ENCODE results near the gene EIF3M. TPM values are rescaled to one million over a fixed set of nuclear protein-coding genes. Genes with fewer than 3 reads are reported as not detected.

Gene EIF3M
- total RNA-seq, 4 donors from 2014 or later: 207 to 584 (median 432) TPM

GRCh38 chr11:32567154-32567553, 16.5 kb upstream of the EIF3M start:
- no peaks in the 10 kb centered on the region for H3K4me1 ChIP-seq
- H3K36me3 ChIP-seq: no peaks in the 10 kb centered on the region
- H3K4me3 ChIP-seq: no peak overlapping the region
- TF ChIP-seq POLR2A (IDR thresholded peaks at IDR 0.05) (no peak), CTCF (IDR thresholded peaks at IDR 0.05) (no peak)
- no peak for DNase-seq
- peaks cover 0 to 22% (median 0%) of the 10 kb centered on the region in 4 donors for H3K27me3 ChIP-seq
- H3K9me3 ChIP-seq: no peaks in the 10 kb centered on the region
- intact Hi-C loops (cut with DNase I): no loop called here
- H3K27ac ChIP-seq: no peak overlapping the region
- WGBS, 2 donors: 82 to 92% methylated on average over 1 of the region's 1 CpG

- TF ChIP-seq POLR2A (IDR thresholded peaks at IDR 0.05) (no peak), CTCF (IDR thresholded peaks at IDR 0.05) (no peak)
- Histone ChIP-seq H3K4me3 (no peak overlapping the region), H3K27me3 (peaks cover 0 to 25% (median 0%) of the 10 kb centered on the region in 4 donors), H3K36me3 (no peaks in the 10 kb centered on the region), H3K4me1 (no peaks in the 10 kb centered on the region), H3K9me3 (no peaks in the 10 kb centered on the region), H3K27ac (no peak overlapping the region)
- intact Hi-C loops (cut with DNase I): no loop called here
- DNase-seq: no peak
- WGBS, 2 donors: 45 to 50% methylated on average over 4 of the region's 4 CpGs
Measured at GRCh38 chr11:32569313-32569881, 14.2 kb upstream of the EIF3M start.

- no peaks in the 10 kb centered on the region for H3K36me3 ChIP-seq
- no peak overlapping the region for H3K4me3 ChIP-seq
- no peaks in the 10 kb centered on the region for H3K4me1 ChIP-seq
- H3K9me3 ChIP-seq: no peaks in the 10 kb centered on the region
- peaks cover 0 to 29% (median 0%) of the 10 kb centered on the region in 4 donors for H3K27me3 ChIP-seq
- 49 to 51% methylated on average over 9 to 10 of the region's 10 CpGs for WGBS, 2 donors
- H3K27ac ChIP-seq: no peak overlapping the region
- no peak for DNase-seq
- intact Hi-C loops (cut with DNase I): no loop called here
- no peak for TF ChIP-seq CTCF (IDR thresholded peaks at IDR 0.05)
- no peak for TF ChIP-seq POLR2A (IDR thresholded peaks at IDR 0.05)
Measured at GRCh38 chr11:32571039-32571438, 12.6 kb upstream of the EIF3M start.

- no peak overlapping the region for H3K27ac ChIP-seq
- H3K27me3 ChIP-seq: peaks cover 0 to 43% (median 0%) of the 10 kb centered on the region in 4 donors
- no peaks in the 10 kb centered on the region for H3K9me3 ChIP-seq
- WGBS, 2 donors: 60 to 67% methylated on average over 4 of the region's 4 CpGs
- DNase-seq: no peak
- H3K4me3 ChIP-seq: no peak overlapping the region
- H3K4me1 ChIP-seq: no peaks in the 10 kb centered on the region
- no peaks in the 10 kb centered on the region for H3K36me3 ChIP-seq
- intact Hi-C loops (cut with DNase I): no loop called here
- TF ChIP-seq CTCF (IDR thresholded peaks at IDR 0.05) (no peak), POLR2A (IDR thresholded peaks at IDR 0.05) (no peak)
Measured at GRCh38 chr11:32573228-32573627, 10.4 kb upstream of the EIF3M start.

GRCh38 chr11:32574421-32574820, 9.2 kb upstream of the EIF3M start:
- Histone ChIP-seq H3K4me1 (no peaks in the 10 kb centered on the region), H3K9me3 (no peaks in the 10 kb centered on the region), H3K36me3 (no peaks in the 10 kb centered on the region), H3K27ac (no peak overlapping the region), H3K4me3 (no peak overlapping the region), H3K27me3 (peaks cover 0 to 47% (median 0%) of the 10 kb centered on the region in 4 donors)
- 81 to 82% methylated on average over 4 of the region's 4 CpGs for WGBS, 2 donors
- intact Hi-C loops (cut with DNase I): no loop called here
- TF ChIP-seq CTCF (IDR thresholded peaks at IDR 0.05): no peak
- TF ChIP-seq POLR2A (IDR thresholded peaks at IDR 0.05): no peak
- DNase-seq: no peak

Data from esophagus squamous epithelium (tissue), 5 donors.